Duodenal mucosa (tissue), 2 donors: ENCODE results near the gene SSBP3.

Experiments
- H3K27ac ChIP-seq: one replicate; pipeline ENCODE4 v1.7.0; 2013; ENCODE audit warnings: low read depth, low read length
- H3K27me3 ChIP-seq, 2 donors: one replicate each; pipeline ENCODE4 v1.7.0; 2013; ENCODE audit warnings: low read length in 2 of 2, control low read depth in 1 of 2; ENCODE audit not compliant: insufficient read depth in 2 of 2, control insufficient read depth in 1 of 2
- H3K36me3 ChIP-seq, 2 donors: one replicate each; pipeline ENCODE4 v1.7.0; 2013; ENCODE audit warnings: low read length in 2 of 2, control low read depth in 1 of 2; ENCODE audit not compliant: insufficient read depth in 2 of 2, control insufficient read depth in 1 of 2
- H3K4me1 ChIP-seq, 2 donors: one replicate each; pipeline ENCODE4 v1.7.0; 2013; ENCODE audit warnings: low read length in 2 of 2, control low read depth in 1 of 2; ENCODE audit not compliant: insufficient read depth in 2 of 2, control insufficient read depth in 1 of 2
- H3K4me3 ChIP-seq, 2 donors: one replicate each; pipeline ENCODE4 v1.7.0; 2013; ENCODE audit warnings: low read length in 2 of 2, low read depth in 1 of 2
- H3K9ac ChIP-seq, 2 donors: one replicate each; pipeline ENCODE4 v1.7.0; 2013; ENCODE audit warnings: low read length in 2 of 2, low read depth in 1 of 2
- H3K9me3 ChIP-seq, 2 donors: one replicate each; pipeline ENCODE4 v1.7.0; 2013; ENCODE audit warnings: low read length in 2 of 2, control low read depth in 1 of 2; ENCODE audit not compliant: control insufficient read depth in 1 of 2

The SSBP3 gene

GRCh38 chr1:54336116-54336515, 70.1 kb downstream of the SSBP3 start:
- Histone ChIP-seq H3K4me3 (no peak overlapping the region), H3K27ac (peak overlapping the region; percentile 20), H3K27me3 (no peaks in the 10 kb centered on the region), H3K9ac (no peak overlapping the region), H3K36me3 (peaks cover 0 to 17% of the 10 kb centered on the region in 2 donors), H3K4me1 (peaks cover 30 to 52% of the 10 kb centered on the region in 2 donors), H3K9me3 (no peaks in the 10 kb centered on the region)

GRCh38 chr1:54335755-54336108, 70.5 kb downstream of the SSBP3 start:
- Histone ChIP-seq H3K4me3 (no peak overlapping the region), H3K4me1 (peaks cover 33 to 52% of the 10 kb centered on the region in 2 donors), H3K9ac (no peak overlapping the region), H3K9me3 (no peaks in the 10 kb centered on the region), H3K36me3 (peaks cover 0 to 17% of the 10 kb centered on the region in 2 donors), H3K27me3 (no peaks in the 10 kb centered on the region), H3K27ac (peak overlapping the region; percentile 20)

GRCh38 chr1:54335011-54335754, 71.0 kb downstream of the SSBP3 start:
- peak overlapping the region; percentile 20 for H3K27ac ChIP-seq
- H3K9ac ChIP-seq: no peak overlapping the region
- H3K4me3 ChIP-seq: no peak overlapping the region
- no peaks in the 10 kb centered on the region for H3K9me3 ChIP-seq
- no peaks in the 10 kb centered on the region for H3K27me3 ChIP-seq
- peaks cover 36 to 51% of the 10 kb centered on the region in 2 donors for H3K4me1 ChIP-seq
- peaks cover 0 to 17% of the 10 kb centered on the region in 2 donors for H3K36me3 ChIP-seq

GRCh38 chr1:54332781-54333585, 73.2 kb downstream of the SSBP3 start:
- no peak overlapping the region for H3K27ac ChIP-seq
- peaks cover 0 to 17% of the 10 kb centered on the region in 2 donors for H3K36me3 ChIP-seq
- no peaks in the 10 kb centered on the region for H3K27me3 ChIP-seq
- no peaks in the 10 kb centered on the region for H3K9me3 ChIP-seq
- H3K4me1 ChIP-seq: peaks cover 47 to 52% of the 10 kb centered on the region in 2 donors
- no peak overlapping the region for H3K9ac ChIP-seq
- H3K4me3 ChIP-seq: no peak overlapping the region

- Histone ChIP-seq H3K27me3 (no peaks in the 10 kb centered on the region), H3K9me3 (no peaks in the 10 kb centered on the region), H3K36me3 (peaks cover 0 to 16% of the 10 kb centered on the region in 2 donors), H3K4me3 (no peak overlapping the region), H3K9ac (no peak overlapping the region), H3K27ac (no peak overlapping the region), H3K4me1 (peaks cover 54 to 58% of the 10 kb centered on the region in 2 donors)
These were observed 74.2 kb downstream of the SSBP3 start for GRCh38 chr1:54331843-54332463.

GRCh38 chr1:54331091-54331772, 75.0 kb downstream of the SSBP3 start:
- H3K27ac ChIP-seq: no peak overlapping the region
- H3K27me3 ChIP-seq: no peaks in the 10 kb centered on the region
- peaks cover 54 to 62% of the 10 kb centered on the region in 2 donors for H3K4me1 ChIP-seq
- no peak overlapping the region for H3K9ac ChIP-seq
- H3K9me3 ChIP-seq: no peaks in the 10 kb centered on the region
- no peak overlapping the region for H3K4me3 ChIP-seq
- peaks cover 0 to 11% of the 10 kb centered on the region in 2 donors for H3K36me3 ChIP-seq

GRCh38 chr1:54329312-54330003, 76.7 kb downstream of the SSBP3 start:
- peaks cover 52 to 63% of the 10 kb centered on the region in 2 donors for H3K4me1 ChIP-seq

GRCh38 chr1:54328066-54328636, 78.0 kb downstream of the SSBP3 start:
- no peaks in the 10 kb centered on the region for H3K27me3 ChIP-seq
- peaks cover 0 to 8% of the 10 kb centered on the region in 2 donors for H3K36me3 ChIP-seq
- H3K9me3 ChIP-seq: no peaks in the 10 kb centered on the region
- peak overlapping the region in 1 of 2 donors; percentile 53 for H3K9ac ChIP-seq
- H3K4me3 ChIP-seq: no peak overlapping the region
- H3K27ac ChIP-seq: no peak overlapping the region
- peaks cover 60 to 75% of the 10 kb centered on the region in 2 donors for H3K4me1 ChIP-seq

More at GRCh38 chr1:54329312-54330003, 76.7 kb downstream of the SSBP3 start:
- Histone ChIP-seq H3K36me3 (peaks cover 0 to 8% of the 10 kb centered on the region in 2 donors), H3K27ac (no peak overlapping the region), H3K27me3 (no peaks in the 10 kb centered on the region), H3K4me3 (no peak overlapping the region), H3K9ac (no peak overlapping the region), H3K9me3 (no peaks in the 10 kb centered on the region)

GRCh38 chr1:54327386-54328065, 78.7 kb downstream of the SSBP3 start:
- Histone ChIP-seq H3K27me3 (no peaks in the 10 kb centered on the region), H3K4me3 (no peak overlapping the region), H3K9me3 (no peaks in the 10 kb centered on the region), H3K9ac (peak overlapping the region; percentile 14 to 53), H3K4me1 (peaks cover 60 to 74% of the 10 kb centered on the region in 2 donors), H3K27ac (peak overlapping the region; percentile 12), H3K36me3 (peaks cover 0 to 8% of the 10 kb centered on the region in 2 donors)
